HEK293T (cell line): ENCODE results near the gene SRY.

Experiments
- ARNT ChIP-seq: fragments of 450-650 bp; IDR thresholded peaks from 2 replicates; pipeline ENCODE4 v1.6.1; 2017; ENCODE audit warnings: mild to moderate bottlenecking
- BHLHE40 ChIP-seq: fragments of 450-650 bp; IDR thresholded peaks from 2 replicates; pipeline ENCODE4 v1.6.1; 2016; ENCODE audit warnings: mild to moderate bottlenecking, moderate library complexity, borderline replicate concordance
- LEF1 ChIP-seq: fragments of 450-650 bp; IDR thresholded peaks from 2 replicates; pipeline ENCODE4 v1.6.1; 2017; ENCODE audit warnings: mild to moderate bottlenecking, borderline replicate concordance
- PKNOX1 ChIP-seq: fragments of 450-650 bp; IDR thresholded peaks from 2 replicates; pipeline ENCODE4 v1.6.1; 2016

- TF ChIP-seq ARNT (no peak), LEF1 (no peak), BHLHE40 (no peak), PKNOX1 (no peak)
These were observed 488 bp downstream of the SRY start for GRCh38 chrY:2786876-2787512.
